ENCODE measurements around the gene AVP. TPM values are rescaled to one million over a fixed set of nuclear protein-coding genes. Genes with fewer than 3 reads are reported as not detected.
"Not testable (repeated sequence)": the region's sequence is repeated elsewhere in the genome, so short reads cannot be mapped to it uniquely, and the experiment has no call there.

AVP gene
- total RNA-seq, 2 donors from 2014 or later: not detected

DNA sequence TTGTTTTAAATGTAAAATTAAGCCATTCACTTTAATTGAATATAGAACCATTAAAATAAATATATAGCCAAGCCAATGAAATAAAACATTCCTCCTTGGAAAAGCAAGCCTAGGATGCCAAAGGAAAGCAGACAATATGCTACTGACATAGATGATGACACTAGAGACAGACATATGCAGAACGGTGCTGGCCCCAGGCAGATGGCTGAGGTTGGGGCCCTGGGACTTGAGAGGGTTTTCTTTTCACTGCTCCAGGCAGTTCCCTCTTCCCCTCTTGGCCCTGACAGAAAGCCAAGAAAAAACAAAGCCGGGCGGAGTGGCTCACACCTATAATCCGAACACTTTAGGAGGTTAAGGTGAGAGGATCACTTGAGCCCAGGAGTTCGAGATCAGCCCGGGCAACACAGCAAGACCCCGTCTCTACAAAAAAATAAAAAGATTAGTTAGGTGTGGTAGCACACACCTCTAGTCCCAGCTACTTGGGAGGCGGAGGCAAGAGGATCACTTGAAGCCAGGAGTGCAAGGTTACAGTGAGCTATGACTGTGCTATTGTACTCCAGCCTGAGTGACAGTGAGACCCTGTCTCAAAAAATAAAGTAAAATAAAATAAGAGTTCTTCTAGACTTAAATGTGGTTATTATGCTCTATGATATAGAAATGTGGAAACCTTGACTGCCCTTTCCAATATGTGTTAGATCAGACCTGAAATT lies 43.9 kb upstream of the AVP start:
- no peak for DNase-seq
- Histone ChIP-seq H3K27me3 (no peaks in the 10 kb centered on the region), H3K9me3 (no peaks in the 10 kb centered on the region), H3K36me3 (replicated peaks in 1 of 2; ENCODE audit: insufficient read depth in 1 of 2, low read depth in 2 of 2) (no peaks in the 10 kb centered on the region), H3K4me3 (no peak overlapping the region), H3K4me1 (no peaks in the 10 kb centered on the region), H3K27ac (no peak overlapping the region)
- WGBS, 2 donors: 91 to 94% methylated on average over 7 to 8 of the region's 8 CpGs
- ATAC-seq: no peak
- TF ChIP-seq, protein P1, sequence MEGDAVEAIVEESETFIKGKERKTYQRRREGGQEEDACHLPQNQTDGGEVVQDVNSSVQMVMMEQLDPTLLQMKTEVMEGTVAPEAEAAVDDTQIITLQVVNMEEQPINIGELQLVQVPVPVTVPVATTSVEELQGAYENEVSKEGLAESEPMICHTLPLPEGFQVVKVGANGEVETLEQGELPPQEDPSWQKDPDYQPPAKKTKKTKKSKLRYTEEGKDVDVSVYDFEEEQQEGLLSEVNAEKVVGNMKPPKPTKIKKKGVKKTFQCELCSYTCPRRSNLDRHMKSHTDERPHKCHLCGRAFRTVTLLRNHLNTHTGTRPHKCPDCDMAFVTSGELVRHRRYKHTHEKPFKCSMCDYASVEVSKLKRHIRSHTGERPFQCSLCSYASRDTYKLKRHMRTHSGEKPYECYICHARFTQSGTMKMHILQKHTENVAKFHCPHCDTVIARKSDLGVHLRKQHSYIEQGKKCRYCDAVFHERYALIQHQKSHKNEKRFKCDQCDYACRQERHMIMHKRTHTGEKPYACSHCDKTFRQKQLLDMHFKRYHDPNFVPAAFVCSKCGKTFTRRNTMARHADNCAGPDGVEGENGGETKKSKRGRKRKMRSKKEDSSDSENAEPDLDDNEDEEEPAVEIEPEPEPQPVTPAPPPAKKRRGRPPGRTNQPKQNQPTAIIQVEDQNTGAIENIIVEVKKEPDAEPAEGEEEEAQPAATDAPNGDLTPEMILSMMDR (IDR thresholded peaks at IDR 0.05): no peak
- TF ChIP-seq POLR2A (IDR thresholded peaks at IDR 0.05): no peak
- intact Hi-C loops (cut with DNase I): no loop called here

DNA sequence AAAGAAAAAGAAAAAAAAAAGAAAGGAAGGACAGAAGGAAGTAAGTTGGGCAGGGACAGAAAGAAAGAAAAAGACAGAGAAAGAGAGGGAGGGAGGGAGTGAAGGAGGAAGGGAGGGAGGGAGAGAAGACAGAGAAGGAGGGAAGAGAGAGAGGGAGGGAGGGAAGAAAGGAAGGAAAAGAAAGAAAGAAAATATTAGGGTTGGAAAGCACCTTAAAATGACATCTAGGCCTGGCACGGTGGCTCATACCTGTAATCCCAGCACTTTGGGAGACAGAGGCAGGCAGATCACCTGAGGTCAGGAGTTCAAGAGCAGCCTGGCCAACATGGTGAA lies 42.0 kb upstream of the AVP start:
- ATAC-seq: no peak
- TF ChIP-seq POLR2A (IDR thresholded peaks at IDR 0.05): no peak
- TF ChIP-seq, protein P1 (IDR thresholded peaks at IDR 0.05): no peak
- WGBS, 2 donors: 93 to 100% methylated on average over 1 of the region's 1 CpG

DNA sequence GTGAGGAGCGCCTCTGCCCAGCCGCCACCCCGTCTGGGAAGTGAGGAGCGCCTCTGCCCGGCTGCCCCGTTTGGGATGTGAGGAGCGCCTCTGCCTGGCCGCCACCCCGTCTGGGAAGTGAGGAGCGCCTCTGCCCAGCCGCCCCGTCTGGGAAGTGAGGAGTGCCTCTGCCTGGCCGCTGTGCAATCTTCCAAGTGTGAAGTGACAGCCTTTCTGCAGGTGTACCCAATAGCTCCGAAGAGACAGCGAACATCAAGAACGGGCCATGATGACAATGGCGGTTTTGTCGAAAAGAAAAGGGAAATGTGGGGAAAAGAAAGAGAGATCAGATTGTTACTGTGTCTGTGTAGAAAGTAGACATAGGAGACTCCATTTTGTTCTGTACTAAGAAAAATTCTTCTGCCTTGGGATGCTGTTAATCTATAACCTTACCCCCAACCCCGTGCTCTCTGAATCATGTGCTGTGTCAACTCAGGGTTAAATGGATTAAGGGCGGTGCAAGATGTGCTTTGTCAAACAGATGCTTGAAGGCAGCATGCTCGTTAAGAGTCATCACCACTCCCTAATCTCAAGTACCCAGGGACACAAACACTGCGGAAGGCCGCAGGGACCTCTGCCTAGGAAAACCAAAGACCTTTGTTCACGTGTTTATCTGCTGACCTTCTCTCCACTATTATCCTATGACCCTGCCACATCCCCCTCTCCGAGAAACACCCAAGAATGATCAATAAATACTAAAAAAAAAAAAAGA lies 41.4 kb upstream of the AVP start:
- H3K27ac ChIP-seq; H3K9me3 ChIP-seq; ATAC-seq; H3K4me1 ChIP-seq; H3K27me3 ChIP-seq; DNase-seq; H3K4me3 ChIP-seq; intact Hi-C loops (cut with DNase I): not testable (repeated sequence)
- 86 to 93% methylated on average over 11 to 22 of the region's 25 CpGs for WGBS, 2 donors
- H3K36me3 ChIP-seq (replicated peaks in 1 of 2; ENCODE audit: insufficient read depth in 1 of 2, low read depth in 2 of 2): peaks cover 0 to 12% of the 10 kb centered on the region in 2 donors

More for the DNA sequence above, 42.0 kb upstream of the AVP start:
- H3K9me3 ChIP-seq: no peaks in the 10 kb centered on the region
- no peak overlapping the region for H3K4me3 ChIP-seq
- no peak overlapping the region for H3K27ac ChIP-seq
- H3K4me1 ChIP-seq: no peaks in the 10 kb centered on the region
- peaks cover 0 to 10% of the 10 kb centered on the region in 2 donors for H3K36me3 ChIP-seq (replicated peaks in 1 of 2; ENCODE audit: insufficient read depth in 1 of 2, low read depth in 2 of 2)
- intact Hi-C loops (cut with DNase I): no loop called here
- no peaks in the 10 kb centered on the region for H3K27me3 ChIP-seq
- DNase-seq: no peak

DNA sequence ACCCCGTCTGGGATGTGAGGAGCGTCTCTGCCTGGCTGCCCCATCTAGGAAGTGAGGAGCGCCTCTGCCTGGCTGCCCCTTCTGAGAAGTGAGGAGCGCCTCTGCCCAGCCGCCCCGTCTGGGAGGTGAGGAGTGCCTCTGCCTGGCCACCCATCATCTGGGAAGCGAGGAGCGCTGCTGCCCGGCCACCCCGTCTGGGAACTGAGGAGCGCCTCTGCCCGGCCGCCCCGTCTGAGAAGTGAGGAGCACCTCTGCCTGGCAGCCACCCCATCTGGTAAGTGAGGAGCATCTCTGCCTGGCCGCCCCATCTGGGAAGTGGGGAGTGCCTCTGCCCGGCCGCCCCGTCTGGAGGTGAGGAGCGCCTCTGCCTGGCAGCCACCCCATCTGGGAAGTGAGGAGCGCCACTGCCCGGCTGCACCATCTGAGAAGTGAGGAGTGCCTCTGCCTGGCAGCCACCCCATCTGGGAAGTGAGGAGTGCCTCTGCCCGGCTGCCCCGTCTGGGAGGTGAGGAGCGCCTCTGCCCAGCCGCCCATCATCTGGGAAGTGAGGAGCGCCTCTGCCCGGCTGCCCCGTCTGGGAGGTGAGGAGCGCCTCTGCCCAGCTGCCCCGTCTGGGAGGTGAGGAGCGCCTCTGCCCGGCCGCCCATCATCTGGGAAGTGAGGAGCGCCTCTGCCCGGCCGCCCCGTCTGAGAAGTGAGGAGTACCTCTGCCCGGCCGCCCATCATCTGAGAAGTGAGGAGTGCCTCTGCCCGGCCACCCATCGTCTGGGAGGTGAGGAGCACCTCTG lies 40.4 kb upstream of the AVP start:
- 94 to 100% methylated on average over 3 to 40 of the region's 41 CpGs for WGBS, 2 donors

DNA sequence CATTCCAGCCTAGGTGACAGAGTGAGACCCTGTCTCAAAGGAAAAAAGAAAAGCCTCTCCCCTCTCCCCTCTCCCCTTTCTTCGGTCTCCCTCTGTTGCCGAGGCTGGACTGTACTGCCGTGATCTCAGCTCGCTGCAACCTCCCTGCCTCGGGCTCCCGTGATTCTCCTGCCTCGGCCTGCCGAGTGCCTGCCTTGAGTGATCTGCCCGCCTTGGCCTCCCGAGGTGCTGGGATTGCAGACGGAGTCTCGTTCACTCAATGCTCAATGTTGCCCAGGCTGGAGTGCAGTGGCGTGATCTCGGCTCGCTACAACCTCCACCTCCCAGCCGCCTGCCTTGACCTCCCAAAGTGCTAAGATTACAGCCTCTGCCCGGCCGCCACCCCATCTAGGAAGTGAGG lies 39.6 kb upstream of the AVP start:
- intact Hi-C loops (cut with DNase I); H3K4me3 ChIP-seq; DNase-seq; H3K9me3 ChIP-seq; H3K27ac ChIP-seq; ATAC-seq; H3K27me3 ChIP-seq; H3K4me1 ChIP-seq: not testable (repeated sequence)
- peaks cover 0 to 12% of the 10 kb centered on the region in 2 donors for H3K36me3 ChIP-seq (replicated peaks in 1 of 2; ENCODE audit: insufficient read depth in 1 of 2, low read depth in 2 of 2)
- 98 to 99% methylated on average over 11 to 18 of the region's 18 CpGs for WGBS, 2 donors

More for the DNA sequence above, 40.4 kb upstream of the AVP start:
- H3K9me3 ChIP-seq; H3K4me3 ChIP-seq; intact Hi-C loops (cut with DNase I); DNase-seq; ATAC-seq; H3K27me3 ChIP-seq; H3K4me1 ChIP-seq; H3K27ac ChIP-seq: not testable (repeated sequence)
- H3K36me3 ChIP-seq (replicated peaks in 1 of 2; ENCODE audit: insufficient read depth in 1 of 2, low read depth in 2 of 2): peaks cover 0 to 12% of the 10 kb centered on the region in 2 donors

DNA sequence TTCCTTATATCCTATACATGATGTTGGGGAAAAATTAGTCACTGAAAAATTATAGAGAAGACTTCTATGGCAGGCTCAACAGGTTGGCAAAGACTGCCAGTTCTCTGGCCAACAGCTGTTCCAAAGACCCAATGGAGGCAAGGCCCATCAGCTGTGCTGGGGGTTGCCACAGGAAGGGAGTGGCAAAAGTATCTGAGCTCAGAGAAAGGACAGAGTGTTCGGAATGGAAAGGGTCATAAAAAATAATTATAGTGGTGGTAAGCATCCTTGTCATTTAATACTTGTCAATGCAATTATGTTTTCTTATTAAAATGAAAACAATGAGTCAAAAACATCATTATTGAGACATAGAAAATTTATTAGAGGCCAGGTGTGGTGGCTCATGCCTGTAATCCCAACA lies 39.0 kb upstream of the AVP start:
- Histone ChIP-seq H3K27me3 (no peaks in the 10 kb centered on the region), H3K4me1 (peaks cover under 1% of the 10 kb centered on the region), H3K27ac (no peak overlapping the region), H3K4me3 (no peak overlapping the region), H3K36me3 (replicated peaks in 1 of 2; ENCODE audit: insufficient read depth in 1 of 2, low read depth in 2 of 2) (peaks cover 0 to 12% of the 10 kb centered on the region in 2 donors), H3K9me3 (no peaks in the 10 kb centered on the region)
- 91 to 100% methylated on average over 1 of the region's 1 CpG for WGBS, 2 donors
- ATAC-seq: no peak
- intact Hi-C loops (cut with DNase I): no loop called here
- no peak for DNase-seq
- no peak for TF ChIP-seq POLR2A (IDR thresholded peaks at IDR 0.05)
- TF ChIP-seq, protein P1 (IDR thresholded peaks at IDR 0.05): no peak

All from body of pancreas (tissue), 4 donors.